H1 (cell line): ENCODE data around the gene RAB35. TPM values are rescaled to one million over a fixed set of nuclear protein-coding genes. Genes with fewer than 3 reads are reported as not detected.

Experiments used
- CTCF ChIA-PET: fragments of 300-600 bp; sonication (Branson Sonifier 250); formaldehyde crosslinking; loops from one replicate; lab custom pipeline; 2021; ENCODE audit not compliant: partially characterized antibody; lab: Charles Lee
- POLR2A ChIA-PET: fragments of 300-600 bp; sonication (Branson Sonifier 250); formaldehyde crosslinking; loops from one replicate; lab custom pipeline; 2021; ENCODE audit warnings: inconsistent platforms; ENCODE audit not compliant: partially characterized antibody; lab: Charles Lee
- DNase-seq, 2 experiments: peaks; one replicate each; pipeline versions ENCODE4 v3.0.0 to v3.0.0-alpha.2; 2010 to 2022; ENCODE audit warnings: low spot score in 2 of 2, low read depth in 1 of 2, mixed read lengths in 1 of 2
- FAIRE-seq: peaks from 2 replicates; lab custom pipeline; 2011; peaks lifted over from hg19 to GRCh38; lab: Jason Lieb, UNC
- H2AFZ ChIP-seq: 2 replicates; pipeline ENCODE4 v1.8.1; 2012; ENCODE audit warnings: low read length, inconsistent platforms
- H2AK5ac ChIP-seq: 2 replicates; pipeline ENCODE4 v1.6.1; 2013; ENCODE audit warnings: low read depth, low read length
- H2BK120ac ChIP-seq: replicated peaks from 2 replicates; pipeline ENCODE3; 2013; ENCODE audit warnings: low read depth, low read length, inconsistent platforms
- H2BK12ac ChIP-seq: 2 replicates; pipeline ENCODE4 v1.6.1; 2013; ENCODE audit warnings: low read depth, low read length
- H2BK15ac ChIP-seq: 2 replicates; pipeline ENCODE4 v1.6.1; 2013; ENCODE audit warnings: low read length
- H2BK20ac ChIP-seq: 2 replicates; pipeline ENCODE4 v1.6.1; 2013; ENCODE audit warnings: low read length
- H2BK5ac ChIP-seq: 2 replicates; pipeline ENCODE4 v1.6.1; 2013; ENCODE audit warnings: low read depth, low read length
- H3K14ac ChIP-seq: 2 replicates; pipeline ENCODE4 v1.6.1; 2013; ENCODE audit warnings: inconsistent platforms; ENCODE audit not compliant: insufficient read length
- H3K18ac ChIP-seq: 2 replicates; pipeline ENCODE4 v1.6.1; 2013; ENCODE audit warnings: low read length; ENCODE audit errors: extremely low read depth
- H3K23ac ChIP-seq: 2 replicates; pipeline ENCODE4 v1.6.1; 2013; ENCODE audit warnings: inconsistent platforms; ENCODE audit not compliant: insufficient read length
- H3K23me2 ChIP-seq: 2 replicates; pipeline ENCODE4 v1.6.1; 2013; ENCODE audit warnings: low read depth, low read length
- H3K27ac ChIP-seq: 2 replicates; pipeline ENCODE4 v1.6.1; 2011; ENCODE audit warnings: low read depth, low read length, inconsistent platforms
- H3K27me3 ChIP-seq, 4 experiments: replicated peaks in 1 of 4; 1 replicate in 1 of 4; 2 replicates in 3 of 4; pipeline versions ENCODE4 v1.6.1 to v1.8.1; 2011 to 2013; ENCODE audit warnings: low read length in 3 of 4, mild to moderate bottlenecking in 3 of 4, inconsistent platforms in 2 of 4, mixed read lengths in 2 of 4, moderate library complexity in 1 of 4; ENCODE audit not compliant: control insufficient read depth in 3 of 4, insufficient read depth in 3 of 4; ENCODE audit errors: extremely low read depth in 1 of 4
- H3K36me3 ChIP-seq, 4 experiments: 2 replicates each; pipeline versions ENCODE4 v1.6.1 to v1.8.1; 2011 to 2013; ENCODE audit warnings: mild to moderate bottlenecking in 4 of 4, low read length in 3 of 4, moderate library complexity in 2 of 4, control low read depth in 1 of 4, inconsistent platforms in 1 of 4; ENCODE audit not compliant: insufficient read depth in 4 of 4, control insufficient read depth in 2 of 4
- H3K4ac ChIP-seq: replicated peaks from 2 replicates; pipeline ENCODE3; 2013; ENCODE audit warnings: low read length, low read depth, mixed read lengths, inconsistent platforms; ENCODE audit not compliant: insufficient read length
- H3K4me1 ChIP-seq, 4 experiments: replicated peaks in 1 of 4; 1 replicate in 1 of 4; 2 replicates in 3 of 4; pipeline versions ENCODE4 v1.6.1 to v1.8.1; 2011 to 2013; ENCODE audit warnings: low read length in 3 of 4, inconsistent platforms in 2 of 4, mixed read lengths in 1 of 4; ENCODE audit not compliant: insufficient read depth in 4 of 4, control insufficient read depth in 3 of 4
- H3K4me2 ChIP-seq, 2 experiments: 2 replicates each; pipeline versions ENCODE4 v1.6.1 to v1.8.1; 2011 to 2013; ENCODE audit warnings: low read depth in 2 of 2, low read length in 2 of 2, control low read depth in 1 of 2, inconsistent platforms in 1 of 2, mild to moderate bottlenecking in 1 of 2; ENCODE audit not compliant: insufficient read depth in 1 of 2
- H3K4me3 ChIP-seq, 4 experiments: fragments of 200-600, 300-600 bp in 1 of 4; sonication (generic), shearing (Covaris generic), sonication (Bioruptor Twin) in 1 of 4; 2 replicates each; pipeline versions ENCODE4 v1.5.1 to v1.8.1; 2011 to 2016; ENCODE audit warnings: low read length in 4 of 4, low read depth in 3 of 4, control low read depth in 2 of 4, inconsistent platforms in 2 of 4, mild to moderate bottlenecking in 2 of 4, mixed read lengths in 1 of 4, moderate library complexity in 1 of 4; ENCODE audit not compliant: insufficient read depth in 2 of 4; ENCODE audit errors: extremely low read depth in 1 of 4
- H3K56ac ChIP-seq: replicated peaks from 2 replicates; pipeline ENCODE3; 2013; ENCODE audit warnings: low read depth, mild to moderate bottlenecking, mixed read lengths, low read length, inconsistent platforms; ENCODE audit not compliant: insufficient read length
- H3K79me1 ChIP-seq: 2 replicates; pipeline ENCODE4 v1.6.1; 2013; ENCODE audit warnings: low read depth, low read length, control low read depth
- H3K79me2 ChIP-seq, 2 experiments: 2 replicates each; pipeline versions ENCODE4 v1.6.1 to v1.8.1; 2012 to 2013; ENCODE audit warnings: low read length in 2 of 2, mild to moderate bottlenecking in 2 of 2, inconsistent platforms in 1 of 2; ENCODE audit not compliant: insufficient read depth in 2 of 2, control insufficient read depth in 1 of 2
- H3K9ac ChIP-seq, 4 experiments: replicated peaks in 1 of 4; 1 replicate in 1 of 4; 2 replicates in 3 of 4; pipeline versions ENCODE4 v1.6.1 to v1.8.1; 2011 to 2013; ENCODE audit warnings: low read depth in 3 of 4, low read length in 3 of 4, control low read depth in 2 of 4, mild to moderate bottlenecking in 2 of 4, moderate library complexity in 2 of 4, inconsistent platforms in 1 of 4; ENCODE audit errors: extremely low read depth in 1 of 4
- H3K9me3 ChIP-seq, 2 experiments: 2 replicates each; pipeline versions ENCODE4 v1.6.1 to v1.8.1; 2012 to 2013; ENCODE audit warnings: mild to moderate bottlenecking in 2 of 2, moderate library complexity in 2 of 2, control low read depth in 1 of 2, inconsistent platforms in 1 of 2, low read depth in 1 of 2, low read length in 1 of 2, mixed read lengths in 1 of 2; ENCODE audit not compliant: insufficient read depth in 2 of 2
- H4K20me1 ChIP-seq, 2 experiments: replicated peaks in 1 of 2; 2 replicates each; pipeline versions ENCODE3 to v1.8.1; 2011 to 2013; ENCODE audit warnings: inconsistent platforms in 2 of 2, low read length in 2 of 2, mild to moderate bottlenecking in 1 of 2; ENCODE audit not compliant: insufficient read depth in 2 of 2, control insufficient read depth in 1 of 2
- H4K5ac ChIP-seq: 2 replicates; pipeline ENCODE4 v1.6.1; 2013; ENCODE audit warnings: low read length, low read depth, mixed read lengths, inconsistent platforms; ENCODE audit not compliant: insufficient read length
- H4K8ac ChIP-seq: 2 replicates; pipeline ENCODE4 v1.8.0; 2013; ENCODE audit warnings: mild to moderate bottlenecking, moderate library complexity, low read length, inconsistent platforms; ENCODE audit not compliant: insufficient read depth; ENCODE audit errors: extremely low read depth
- H4K91ac ChIP-seq: replicated peaks from 2 replicates; pipeline ENCODE3; 2013; ENCODE audit warnings: low read length, mixed read lengths, inconsistent platforms; ENCODE audit not compliant: insufficient read length
- BACH1 ChIP-seq: IDR thresholded peaks from 2 replicates; pipeline ENCODE4 v1.6.1; 2012; ENCODE audit warnings: low read length, improper control_type of control experiment
- JUND ChIP-seq: IDR thresholded peaks from 2 replicates; pipeline ENCODE4 v1.6.1; 2011; ENCODE audit warnings: mild to moderate bottlenecking, improper control_type of control experiment, low read length
- POLR2A ChIP-seq, 2 experiments: IDR thresholded peaks; 1 replicate in 1 of 2; 2 replicates in 1 of 2; pipeline ENCODE4 v1.6.1; 2011; ENCODE audit warnings: low read depth in 2 of 2, low read length in 2 of 2, mild to moderate bottlenecking in 2 of 2; ENCODE audit errors: control extremely low read depth in 1 of 2
- WGBS, 2 experiments: shearing (Covaris generic) in 1 of 2; methylation state at CpG; one replicate each; pipeline versions ENCODE4 v1.1.6 to v1.1.7; 2013 to 2015; ENCODE audit warnings: low lambda C conversion rate in 2 of 2, mixed read lengths in 2 of 2, inconsistent platforms in 1 of 2, low coverage in 1 of 2, missing lambda C conversion rate in 1 of 2; ENCODE audit not compliant: insufficient replicate concordance in 2 of 2, insufficient coverage in 1 of 2, insufficient read length in 1 of 2; ENCODE audit errors: extremely low coverage in 1 of 2, missing lambda C conversion rate in 1 of 2; 5-methylcytosine and 5-hydroxymethylcytosine counted together
- polyA plus RNA-seq, 7 experiments: library from polyadenylated mRNA; depleted of rRNA in 3 of 7; stranded (reverse) in 5 of 7; unstranded in 2 of 7; fragments of >200 nt in 5 of 7; fragments of 200-250 nt in 2 of 7; gene quantifications; 1 replicate in 5 of 7; 2 replicates in 1 of 7; 4 replicates in 1 of 7; pipeline versions ENCODE4 v1.2.1 to v1.2.3, GENCODE V29; 2011 to 2013; ENCODE audit warnings: missing spikeins in 2 of 7, mixed read lengths in 2 of 7
- total RNA-seq: library from RNA; stranded (reverse); fragmentation: NEBNext Ultra II Directional; extraction: Animal tissue kit (Norgen Biotek cat#: 25700); gene quantifications from 2 replicates; pipeline ENCODE4 v1.2.1, GENCODE V29; 2021

RAB35 gene
- total and polyA plus RNA-seq, 2 of the 8 experiments (the other 6 are each of a cell fraction or from before 2014, with no cell fraction given), result 33.4 to 39.0 TPM

DNA sequence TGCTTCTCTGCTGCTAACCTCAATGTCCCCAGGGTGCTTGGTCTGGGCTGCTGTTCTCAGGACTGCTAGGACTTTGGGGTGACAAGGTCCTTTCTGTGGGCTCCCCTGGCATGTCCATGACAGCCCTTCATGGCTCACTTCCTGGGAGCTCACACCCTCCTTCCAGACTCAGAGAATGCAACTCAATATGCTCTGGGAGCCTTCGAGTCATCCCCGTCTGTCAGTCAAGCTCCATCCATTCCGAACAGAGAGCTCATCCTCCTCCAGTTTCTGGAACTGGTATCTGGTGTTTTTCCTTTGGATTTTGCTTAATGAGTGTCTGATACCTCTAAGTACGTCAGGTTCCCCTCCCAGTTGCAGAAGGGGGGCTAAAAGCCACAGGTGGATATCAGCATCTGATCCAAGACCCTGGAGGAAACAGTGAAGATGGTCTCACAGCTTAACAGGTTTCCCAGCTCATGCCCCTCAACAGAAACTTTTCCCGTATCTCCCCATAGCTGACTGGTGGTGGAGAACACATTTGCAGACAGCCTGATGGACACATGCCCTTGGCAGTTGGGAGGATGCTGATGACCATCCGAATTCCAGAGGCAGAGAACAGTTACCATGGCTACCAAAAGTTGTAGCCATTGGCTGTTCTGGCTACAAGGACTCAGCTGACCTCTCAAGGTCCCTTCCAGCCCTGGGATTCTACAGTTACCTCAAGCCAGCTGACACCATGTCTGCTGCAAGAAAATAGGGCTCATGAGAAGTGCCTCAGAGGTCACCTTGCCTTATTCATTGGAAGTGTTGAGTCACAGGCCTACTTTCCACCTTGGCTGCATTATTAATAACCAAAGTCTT is 9.5 kb upstream of the RAB35 start:
- Histone ChIP-seq H3K14ac (no peak overlapping the region), H2BK120ac (no peak overlapping the region), H4K5ac (no peak overlapping the region), H4K91ac (no peak overlapping the region), H3K56ac (no peak overlapping the region), H2AFZ (no peak overlapping the region), H2BK5ac (peak overlapping the region; percentile 1; the same call in 1 of the 2 replicates), H3K4me1 (peaks cover 0 to 2% (median under 1%) of the 10 kb centered on the region in 4 experiments; a peak in 1 of 7 replicates), H3K18ac (no peak overlapping the region), H3K36me3 (peaks cover 27 to 46% (median 39%) of the 10 kb centered on the region in 4 experiments), H3K9me3 (no peaks in the 10 kb centered on the region), H2BK15ac (no peak overlapping the region), H3K27me3 (no peaks in the 10 kb centered on the region; a peak in 1 of 7 replicates), H3K23ac (no peak overlapping the region), H4K20me1 (peaks cover 1 to 2% of the 10 kb centered on the region in 2 experiments), H2BK20ac (no peak overlapping the region), H3K23me2 (no peaks in the 10 kb centered on the region), H3K9ac (no peak overlapping the region), H3K4me2 (no peak overlapping the region), H3K79me1 (no peaks in the 10 kb centered on the region; the same call in 1 of the 2 replicates), H3K4ac (no peak overlapping the region), H2AK5ac (no peak overlapping the region), H3K27ac (no peak overlapping the region), H2BK12ac (no peak overlapping the region), H4K8ac (no peak overlapping the region), H3K79me2 (no peaks in the 10 kb centered on the region), H3K4me3 (no peak overlapping the region)
- TF ChIP-seq JUND (no peak), BACH1 (no peak), POLR2A (IDR thresholded peaks at IDR 0.05; ENCODE audit: control extremely low read depth in 1 of 2, low read depth in 2 of 2, low read length in 2 of 2) (peak in 1 of 2 experiments; percentile 46; a peak in 2 of 3 replicates)
- ChIA-PET POLR2A (interaction anchor here (0.8 to 16.6 kb wide), 19 partner anchors 9 to 167 kb away, joined by 3 to 266 read pairs (median 4); partner anchors contain the start of genes GCN1, RAB35, RNU4-1 and RNU4-2), CTCF (interaction anchor here (1.0 to 1.5 kb wide), 5 partner anchors 9 to 75 kb away, joined by 3 read pairs; partner anchors contain the start of gene RPLP0)
- no peak for DNase-seq
- FAIRE-seq, result no peak
- 85% methylated on average over 6 of the region's 6 CpGs; no CpG with 5 or more reads in 1 of the 2 experiments for WGBS, 2 experiments
